ENCODE results near the gene ARID5B. TPM values are rescaled to one million over a fixed set of nuclear protein-coding genes. Genes with fewer than 3 reads are reported as not detected.

The ARID5B gene
- total RNA-seq, 2 donors from 2014 or later, result 60.7 to 80.4 TPM

GRCh38 chr10:61869774-61870525 lies 31.5 kb upstream of the ARID5B start:
- H3K4me1 ChIP-seq (ENCODE audit: control insufficient read depth in 1 of 2, low read depth in 2 of 2), result peaks cover 4 to 19% of the 10 kb centered on the region in 2 donors
- TF ChIP-seq CTCF (IDR thresholded peaks at IDR 0.05), result no peak
- H3K4me3 ChIP-seq, result peak overlapping the region; percentile 30
- H3K9me3 ChIP-seq, result no peaks in the 10 kb centered on the region
- H3K27ac ChIP-seq, result peak overlapping the region; percentile 39 to 45
- DNase-seq (ENCODE audit: low spot score) (no peak), ATAC-seq (ENCODE audit: insufficient number of reproducible peaks, low FRiP score, low read depth) (no peak)
- no peaks in the 10 kb centered on the region for H3K36me3 ChIP-seq
- no peaks in the 10 kb centered on the region for H3K27me3 ChIP-seq (replicated peaks; ENCODE audit: insufficient read depth)

- Histone ChIP-seq H3K9me3 (no peaks in the 10 kb centered on the region), H3K27me3 (replicated peaks; ENCODE audit: insufficient read depth) (no peaks in the 10 kb centered on the region), H3K27ac (peak overlapping the region; percentile 10 to 39), H3K36me3 (no peaks in the 10 kb centered on the region), H3K4me3 (no peak overlapping the region), H3K4me1 (ENCODE audit: control insufficient read depth in 1 of 2, low read depth in 2 of 2) (peaks cover 4 to 19% of the 10 kb centered on the region in 2 donors)
- DNase-seq (ENCODE audit: low spot score) (no peak), ATAC-seq (ENCODE audit: insufficient number of reproducible peaks, low FRiP score, low read depth) (no peak)
- no peak for TF ChIP-seq CTCF (IDR thresholded peaks at IDR 0.05)
These were observed 31.0 kb upstream of the ARID5B start for GRCh38 chr10:61870526-61870895.

- ATAC-seq (ENCODE audit: insufficient number of reproducible peaks, low FRiP score, low read depth), result no peak
- Histone ChIP-seq H3K27me3 (replicated peaks; ENCODE audit: insufficient read depth) (no peaks in the 10 kb centered on the region), H3K9me3 (no peaks in the 10 kb centered on the region), H3K27ac (no peak overlapping the region), H3K4me3 (no peak overlapping the region), H3K4me1 (ENCODE audit: control insufficient read depth in 1 of 2, low read depth in 2 of 2) (peaks cover 4 to 19% of the 10 kb centered on the region in 2 donors), H3K36me3 (no peaks in the 10 kb centered on the region)
- no peak for DNase-seq (ENCODE audit: low spot score)
- TF ChIP-seq CTCF (IDR thresholded peaks at IDR 0.05), result no peak
These were observed 30.0 kb upstream of the ARID5B start for GRCh38 chr10:61871487-61871886.

- Histone ChIP-seq H3K27me3 (replicated peaks; ENCODE audit: insufficient read depth) (no peaks in the 10 kb centered on the region), H3K9me3 (no peaks in the 10 kb centered on the region), H3K36me3 (no peaks in the 10 kb centered on the region), H3K4me3 (no peak overlapping the region), H3K27ac (no peak overlapping the region), H3K4me1 (ENCODE audit: control insufficient read depth in 1 of 2, low read depth in 2 of 2) (no peaks in the 10 kb centered on the region)
- DNase-seq (ENCODE audit: low spot score) (no peak), ATAC-seq (ENCODE audit: insufficient number of reproducible peaks, low FRiP score, low read depth) (no peak)
- TF ChIP-seq CTCF (IDR thresholded peaks at IDR 0.05), result no peak
These were observed 23.4 kb upstream of the ARID5B start for GRCh38 chr10:61877887-61878739.

- no peak for TF ChIP-seq CTCF (IDR thresholded peaks at IDR 0.05)
- ATAC-seq (ENCODE audit: insufficient number of reproducible peaks, low FRiP score, low read depth), result no peak
- H3K27me3 ChIP-seq (replicated peaks; ENCODE audit: insufficient read depth), result no peaks in the 10 kb centered on the region
- H3K4me3 ChIP-seq, result no peak overlapping the region
- H3K4me1 ChIP-seq (ENCODE audit: control insufficient read depth in 1 of 2, low read depth in 2 of 2), result no peaks in the 10 kb centered on the region
- H3K9me3 ChIP-seq, result no peaks in the 10 kb centered on the region
- DNase-seq (ENCODE audit: low spot score), result no peak
- no peaks in the 10 kb centered on the region for H3K36me3 ChIP-seq
- no peak overlapping the region for H3K27ac ChIP-seq
These were observed 22.8 kb upstream of the ARID5B start for GRCh38 chr10:61878740-61879068.

Measured in thoracic aorta (tissue), 2 donors.